ENCODE measurements around the gene FBXW2.
"Not testable (repeated sequence)": the region's sequence is repeated elsewhere in the genome, so short reads cannot be mapped to it uniquely, and the experiment has no call there.

FBXW2 gene

DNA sequence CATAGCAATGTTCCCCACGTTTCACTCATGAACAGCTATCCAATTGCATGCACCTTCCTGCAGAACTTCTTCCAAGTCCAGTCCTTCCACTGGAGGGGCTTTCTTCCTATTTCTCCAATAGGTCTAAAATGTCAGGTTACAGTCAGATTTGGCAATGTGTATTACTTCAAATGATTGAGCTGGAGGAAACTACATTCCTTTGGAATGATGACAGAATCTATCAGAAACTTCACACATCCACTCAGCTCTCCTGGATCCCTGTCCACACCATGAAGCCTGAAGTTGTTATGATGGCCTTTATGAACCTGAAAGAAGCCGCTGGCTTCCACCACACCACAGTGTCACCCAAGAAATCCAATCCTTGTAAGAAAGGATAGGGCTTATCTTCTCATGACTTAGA is 32.2 kb downstream of the FBXW2 start:
- Histone ChIP-seq H3K4me3 (ENCODE audit: low read depth in 1 of 2, low read length in 2 of 2) (no peak overlapping the region), H3K27me3 (ENCODE audit: low read depth, low read length) (no peaks in the 10 kb centered on the region), H3K27ac (ENCODE audit: low read length) (no peak overlapping the region), H3K9me3 (ENCODE audit: control insufficient read depth in 1 of 2, low read length in 2 of 2) (no peaks in the 10 kb centered on the region), H3K4me1 (ENCODE audit: control insufficient read depth in 1 of 2, insufficient read depth in 2 of 2, low read length in 2 of 2) (peaks cover 0 to 3% of the 10 kb centered on the region in 2 donors), H3K36me3 (ENCODE audit: control insufficient read depth in 1 of 2, insufficient read depth in 2 of 2, low read length in 2 of 2) (peaks cover 33 to 37% of the 10 kb centered on the region in 2 donors)

DNA sequence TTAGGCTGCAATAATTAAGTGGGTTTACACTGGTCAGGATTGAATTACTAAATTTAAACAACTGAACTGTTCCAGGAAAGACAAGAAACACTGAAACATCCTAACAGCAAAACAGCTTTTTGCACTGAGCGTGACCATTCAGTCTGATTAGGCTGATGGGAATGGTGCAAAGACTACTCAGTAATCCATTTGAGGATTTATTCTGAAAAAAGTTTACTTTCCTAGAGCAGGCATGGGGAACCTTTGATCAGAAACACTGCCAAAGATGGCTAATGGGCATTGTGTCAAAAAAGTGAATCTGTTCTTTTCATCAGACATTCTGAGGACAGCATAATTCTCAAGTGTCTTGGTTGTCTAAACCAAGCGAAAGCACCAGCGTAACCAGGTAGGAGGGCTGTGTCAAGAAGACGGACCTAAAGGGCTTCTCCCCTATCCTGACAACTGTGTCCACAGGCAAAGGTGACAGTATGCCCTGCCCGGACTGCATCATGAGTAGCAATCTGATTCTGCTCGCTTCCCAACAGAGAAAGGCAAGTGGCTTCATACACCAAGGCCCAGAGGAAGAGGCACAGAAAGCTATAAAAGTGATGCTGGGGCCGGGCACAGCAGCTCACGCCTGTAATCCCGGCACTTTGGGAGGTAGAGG is 33.3 kb downstream of the FBXW2 start:
- Histone ChIP-seq H3K4me1 (ENCODE audit: control insufficient read depth in 1 of 2, insufficient read depth in 2 of 2, low read length in 2 of 2) (peaks cover 0 to 3% of the 10 kb centered on the region in 2 donors), H3K36me3 (ENCODE audit: control insufficient read depth in 1 of 2, insufficient read depth in 2 of 2, low read length in 2 of 2) (peaks cover 30 to 33% of the 10 kb centered on the region in 2 donors), H3K9me3 (ENCODE audit: control insufficient read depth in 1 of 2, low read length in 2 of 2) (no peaks in the 10 kb centered on the region), H3K27ac (ENCODE audit: low read length) (no peak overlapping the region), H3K27me3 (ENCODE audit: low read depth, low read length) (no peaks in the 10 kb centered on the region), H3K4me3 (ENCODE audit: low read depth in 1 of 2, low read length in 2 of 2) (no peak overlapping the region)

DNA sequence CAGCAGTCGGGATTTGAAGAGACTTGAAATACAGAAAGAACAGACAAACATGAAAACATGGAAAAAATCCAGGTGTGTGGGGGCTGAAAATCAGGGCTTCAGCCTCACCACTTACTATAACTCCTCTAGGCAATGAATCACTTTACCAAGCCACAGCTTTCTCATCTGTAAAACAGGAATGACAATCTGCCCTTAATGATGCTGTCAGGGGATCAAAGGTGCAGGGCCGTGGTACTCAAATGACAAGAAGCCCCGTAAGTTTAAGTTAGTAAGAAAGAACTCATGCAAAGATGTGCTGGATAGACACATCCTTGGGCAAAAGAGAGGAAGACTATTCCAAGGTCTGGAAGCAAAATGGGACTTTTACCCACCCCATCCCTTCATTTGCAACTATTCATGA is 34.7 kb downstream of the FBXW2 start:
- Histone ChIP-seq H3K27ac (ENCODE audit: low read length) (no peak overlapping the region), H3K36me3 (ENCODE audit: control insufficient read depth in 1 of 2, insufficient read depth in 2 of 2, low read length in 2 of 2) (peaks cover 18 to 22% of the 10 kb centered on the region in 2 donors), H3K9me3 (ENCODE audit: control insufficient read depth in 1 of 2, low read length in 2 of 2) (no peaks in the 10 kb centered on the region), H3K27me3 (ENCODE audit: low read depth, low read length) (no peaks in the 10 kb centered on the region), H3K4me1 (ENCODE audit: control insufficient read depth in 1 of 2, insufficient read depth in 2 of 2, low read length in 2 of 2) (peaks cover 0 to 3% of the 10 kb centered on the region in 2 donors), H3K4me3 (ENCODE audit: low read depth in 1 of 2, low read length in 2 of 2) (no peak overlapping the region)

DNA sequence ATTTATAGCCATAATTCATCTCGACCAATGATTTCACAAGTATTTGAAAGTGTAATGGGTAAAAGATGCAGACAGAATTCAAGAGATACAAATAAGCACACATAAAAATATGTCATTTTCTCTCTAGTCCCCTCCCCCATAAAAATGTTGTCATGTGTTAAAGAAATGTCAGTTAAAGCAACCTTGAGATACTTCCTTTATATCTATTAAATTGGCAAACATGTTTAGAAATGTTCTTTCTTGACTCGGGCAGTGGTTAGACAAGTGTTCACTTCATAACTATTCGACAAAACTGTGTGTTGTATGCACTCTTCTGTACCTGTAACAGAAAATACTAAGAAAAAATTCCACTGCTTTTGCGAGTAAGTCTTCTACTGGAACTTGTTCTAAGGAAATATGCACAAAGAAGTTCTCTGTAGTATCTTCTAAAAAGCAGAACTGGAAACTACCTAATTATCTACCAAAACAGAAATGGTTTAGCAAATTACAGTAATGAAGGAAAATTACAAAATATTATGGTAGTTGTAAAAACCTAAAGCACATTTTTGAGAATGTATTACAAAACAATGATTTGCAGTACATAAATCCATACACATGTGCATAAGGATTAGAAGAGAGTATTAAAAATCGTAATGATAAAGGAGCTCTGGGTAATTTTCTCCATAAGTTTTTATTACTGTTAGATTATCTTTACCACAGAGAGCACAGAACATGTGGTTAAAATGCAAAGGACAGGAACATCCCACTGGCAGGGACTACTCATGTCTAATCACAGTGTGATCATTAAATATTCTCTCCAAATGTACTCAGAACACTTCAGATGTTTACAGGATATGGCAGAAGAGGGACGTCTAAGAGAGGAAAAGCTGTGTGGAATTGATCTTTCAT is 35.9 kb downstream of the FBXW2 start:
- H3K36me3 ChIP-seq (ENCODE audit: control insufficient read depth in 1 of 2, insufficient read depth in 2 of 2, low read length in 2 of 2) = peaks cover 5 to 12% of the 10 kb centered on the region in 2 donors
- H3K27me3 ChIP-seq (ENCODE audit: low read depth, low read length) = no peaks in the 10 kb centered on the region
- H3K4me3 ChIP-seq (ENCODE audit: low read depth in 1 of 2, low read length in 2 of 2) = no peak overlapping the region
- no peaks in the 10 kb centered on the region for H3K9me3 ChIP-seq (ENCODE audit: control insufficient read depth in 1 of 2, low read length in 2 of 2)
- peaks cover 0 to 3% of the 10 kb centered on the region in 2 donors for H3K4me1 ChIP-seq (ENCODE audit: control insufficient read depth in 1 of 2, insufficient read depth in 2 of 2, low read length in 2 of 2)
- H3K27ac ChIP-seq (ENCODE audit: low read length) = no peak overlapping the region

DNA sequence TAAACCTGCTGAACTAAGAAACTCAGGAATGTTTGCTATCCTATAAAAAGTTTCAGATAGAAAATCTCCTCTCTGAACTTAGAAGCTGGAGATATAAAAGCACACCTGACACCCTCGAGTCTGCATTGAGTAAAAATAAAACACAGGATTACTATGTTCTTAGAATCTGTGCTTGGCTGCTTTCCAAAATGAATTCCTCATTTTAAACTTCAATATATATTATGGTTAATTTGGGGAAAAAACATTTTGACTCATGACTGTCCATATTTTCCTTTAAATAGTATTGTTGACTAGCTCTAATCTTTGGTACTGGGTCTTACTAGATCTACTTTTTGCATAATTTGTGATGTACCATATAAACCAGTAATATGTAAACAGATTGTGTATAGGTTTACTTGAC is 36.7 kb downstream of the FBXW2 start:
- H3K27me3 ChIP-seq (ENCODE audit: low read depth, low read length) = no peaks in the 10 kb centered on the region
- no peaks in the 10 kb centered on the region for H3K9me3 ChIP-seq (ENCODE audit: control insufficient read depth in 1 of 2, low read length in 2 of 2)
- no peak overlapping the region for H3K27ac ChIP-seq (ENCODE audit: low read length)
- H3K4me3 ChIP-seq (ENCODE audit: low read depth in 1 of 2, low read length in 2 of 2) = no peak overlapping the region
- H3K4me1 ChIP-seq (ENCODE audit: control insufficient read depth in 1 of 2, insufficient read depth in 2 of 2, low read length in 2 of 2) = peaks cover 0 to 3% of the 10 kb centered on the region in 2 donors
- peaks cover 0 to 10% of the 10 kb centered on the region in 2 donors for H3K36me3 ChIP-seq (ENCODE audit: control insufficient read depth in 1 of 2, insufficient read depth in 2 of 2, low read length in 2 of 2)

DNA sequence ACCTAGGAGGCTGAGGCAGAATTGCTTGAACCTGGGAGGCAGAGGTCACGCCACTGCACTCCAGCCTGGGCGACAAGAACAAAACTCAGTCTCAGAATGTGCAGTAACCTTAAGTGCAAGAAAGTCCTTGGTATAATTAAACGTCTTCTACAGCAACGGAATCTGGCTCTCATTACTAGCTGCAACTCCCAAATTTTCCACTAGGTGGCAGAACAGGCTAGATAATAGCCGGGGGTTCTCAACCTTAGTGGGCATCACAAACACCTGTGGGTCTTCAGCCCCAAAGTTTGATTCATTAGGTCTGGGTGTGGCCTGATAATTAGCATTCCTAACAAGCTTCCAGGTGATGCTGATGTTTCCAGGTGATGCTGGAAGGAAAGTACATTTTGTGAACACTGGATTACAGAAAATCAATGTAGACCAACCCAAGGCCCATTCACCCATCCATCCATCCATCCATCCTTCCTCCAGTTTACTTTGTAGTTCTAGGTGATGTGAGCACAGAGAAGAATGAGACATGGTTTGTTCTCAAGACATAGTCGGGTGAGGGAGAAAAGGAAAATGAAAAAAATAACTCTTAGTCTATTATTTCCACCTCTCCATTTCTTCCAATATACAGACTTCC is 37.3 kb downstream of the FBXW2 start:
- no peak overlapping the region for H3K4me3 ChIP-seq (ENCODE audit: low read depth in 1 of 2, low read length in 2 of 2)
- H3K9me3 ChIP-seq (ENCODE audit: control insufficient read depth in 1 of 2, low read length in 2 of 2) = no peaks in the 10 kb centered on the region
- H3K4me1 ChIP-seq (ENCODE audit: control insufficient read depth in 1 of 2, insufficient read depth in 2 of 2, low read length in 2 of 2) = peaks cover 0 to 3% of the 10 kb centered on the region in 2 donors
- H3K27me3 ChIP-seq (ENCODE audit: low read depth, low read length) = no peaks in the 10 kb centered on the region
- peaks cover 0 to 4% of the 10 kb centered on the region in 2 donors for H3K36me3 ChIP-seq (ENCODE audit: control insufficient read depth in 1 of 2, insufficient read depth in 2 of 2, low read length in 2 of 2)
- no peak overlapping the region for H3K27ac ChIP-seq (ENCODE audit: low read length)

DNA sequence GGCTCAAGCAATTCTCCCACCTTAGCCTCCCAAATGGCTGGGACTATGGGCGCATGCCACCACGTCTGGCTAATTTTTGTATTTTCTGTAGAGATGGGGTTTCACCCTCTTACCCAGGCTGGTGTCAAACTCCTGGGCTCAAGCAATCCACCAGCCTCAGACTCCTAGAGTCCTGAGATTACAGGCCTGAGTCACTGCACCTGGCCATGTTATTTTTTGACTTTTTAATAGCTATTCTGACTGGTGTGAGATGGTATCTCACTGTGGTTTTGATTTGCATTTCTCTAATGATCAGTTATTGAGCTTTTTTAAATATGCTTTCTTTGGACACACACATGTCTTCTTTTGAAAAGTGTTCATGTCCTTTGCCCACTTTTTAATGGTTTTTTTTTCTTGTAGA is 38.2 kb downstream of the FBXW2 start:
- Histone ChIP-seq H3K4me1 (ENCODE audit: control insufficient read depth in 1 of 2, insufficient read depth in 2 of 2, low read length in 2 of 2) (peaks cover 0 to 3% of the 10 kb centered on the region in 2 donors), H3K4me3 (ENCODE audit: low read depth in 1 of 2, low read length in 2 of 2) (no peak overlapping the region), H3K27ac (ENCODE audit: low read length) (no peak overlapping the region), H3K9me3 (ENCODE audit: control insufficient read depth in 1 of 2, low read length in 2 of 2) (no peaks in the 10 kb centered on the region), H3K27me3 (ENCODE audit: low read depth, low read length) (no peaks in the 10 kb centered on the region), H3K36me3 (ENCODE audit: control insufficient read depth in 1 of 2, insufficient read depth in 2 of 2, low read length in 2 of 2) (no peaks in the 10 kb centered on the region)

DNA sequence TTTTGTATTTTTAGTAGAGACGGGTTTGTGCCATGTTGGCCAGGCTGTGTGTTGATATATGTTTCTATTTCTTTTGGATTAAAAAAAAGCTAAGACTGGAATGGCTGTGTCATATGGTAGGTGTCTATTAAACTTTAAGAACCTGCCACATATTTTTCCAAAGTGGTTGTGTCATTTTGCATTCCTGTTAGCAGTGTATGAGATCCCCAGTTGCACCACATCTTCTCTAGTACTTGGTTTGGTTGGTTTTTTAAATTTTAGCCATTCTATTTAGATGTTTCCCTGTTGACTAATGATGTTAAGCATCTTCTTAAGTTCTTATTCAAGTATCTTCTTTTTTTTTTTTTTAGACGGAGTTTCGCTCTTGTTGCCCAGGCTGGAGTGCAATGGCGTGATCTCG is 42.8 kb downstream of the FBXW2 start:
- Histone ChIP-seq H3K4me3 (ENCODE audit: low read depth in 1 of 2, low read length in 2 of 2) (no peak overlapping the region), H3K4me1 (ENCODE audit: control insufficient read depth in 1 of 2, insufficient read depth in 2 of 2, low read length in 2 of 2) (no peaks in the 10 kb centered on the region), H3K27me3 (ENCODE audit: low read depth, low read length) (no peaks in the 10 kb centered on the region), H3K9me3 (ENCODE audit: control insufficient read depth in 1 of 2, low read length in 2 of 2) (no peaks in the 10 kb centered on the region), H3K27ac (ENCODE audit: low read length) (no peak overlapping the region), H3K36me3 (ENCODE audit: control insufficient read depth in 1 of 2, insufficient read depth in 2 of 2, low read length in 2 of 2) (no peaks in the 10 kb centered on the region)

DNA sequence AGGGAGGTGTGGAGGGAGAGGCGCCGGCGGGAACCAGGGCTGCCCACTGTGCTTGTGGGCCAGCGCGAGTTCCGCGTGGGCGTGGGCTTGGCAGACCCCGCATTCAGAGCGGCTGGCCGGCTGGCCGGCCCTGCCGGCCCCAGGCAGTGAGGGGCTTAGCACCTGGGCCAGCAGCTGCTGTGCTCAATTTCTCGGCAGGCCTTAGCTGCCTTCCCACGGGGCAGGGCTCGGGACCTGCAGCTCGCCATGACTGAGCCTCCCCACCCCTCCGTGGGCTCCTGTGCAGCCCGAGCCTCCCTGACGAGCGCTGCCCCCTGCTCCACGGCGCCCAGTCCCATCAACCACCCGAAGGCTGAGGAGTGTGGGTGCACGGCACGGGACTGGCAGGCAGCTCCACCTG is 46.9 kb downstream of the FBXW2 start:
- H3K27me3 ChIP-seq (ENCODE audit: low read depth, low read length); H3K36me3 ChIP-seq (ENCODE audit: control insufficient read depth in 1 of 2, insufficient read depth in 2 of 2, low read length in 2 of 2); H3K27ac ChIP-seq (ENCODE audit: low read length); H3K4me1 ChIP-seq (ENCODE audit: control insufficient read depth in 1 of 2, insufficient read depth in 2 of 2, low read length in 2 of 2); H3K9me3 ChIP-seq (ENCODE audit: control insufficient read depth in 1 of 2, low read length in 2 of 2); H3K4me3 ChIP-seq (ENCODE audit: low read depth in 1 of 2, low read length in 2 of 2): not testable (repeated sequence)

DNA sequence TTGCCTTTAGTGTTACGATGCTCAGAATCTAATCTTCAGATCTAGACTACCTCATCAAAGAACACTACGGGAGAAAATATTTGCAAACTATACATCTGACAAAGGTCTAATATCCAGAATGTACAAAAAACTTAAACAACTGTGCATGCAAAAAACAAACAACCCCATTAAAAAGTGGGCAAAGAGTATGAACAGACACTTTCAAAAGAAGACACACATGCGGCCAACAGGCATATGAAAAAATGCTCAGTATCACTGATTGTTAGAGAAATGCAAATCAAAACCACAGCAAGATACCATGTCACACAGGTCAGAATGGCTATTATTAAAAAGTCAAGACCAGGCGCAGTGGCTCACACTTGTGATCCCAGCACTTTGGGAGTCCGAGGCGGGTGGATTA is 47.9 kb downstream of the FBXW2 start:
- no peak overlapping the region for H3K27ac ChIP-seq (ENCODE audit: low read length)
- H3K36me3 ChIP-seq (ENCODE audit: control insufficient read depth in 1 of 2, insufficient read depth in 2 of 2, low read length in 2 of 2) = no peaks in the 10 kb centered on the region
- H3K4me3 ChIP-seq (ENCODE audit: low read depth in 1 of 2, low read length in 2 of 2) = no peak overlapping the region
- H3K9me3 ChIP-seq (ENCODE audit: control insufficient read depth in 1 of 2, low read length in 2 of 2) = no peaks in the 10 kb centered on the region
- no peaks in the 10 kb centered on the region for H3K4me1 ChIP-seq (ENCODE audit: control insufficient read depth in 1 of 2, insufficient read depth in 2 of 2, low read length in 2 of 2)
- no peaks in the 10 kb centered on the region for H3K27me3 ChIP-seq (ENCODE audit: low read depth, low read length)

DNA sequence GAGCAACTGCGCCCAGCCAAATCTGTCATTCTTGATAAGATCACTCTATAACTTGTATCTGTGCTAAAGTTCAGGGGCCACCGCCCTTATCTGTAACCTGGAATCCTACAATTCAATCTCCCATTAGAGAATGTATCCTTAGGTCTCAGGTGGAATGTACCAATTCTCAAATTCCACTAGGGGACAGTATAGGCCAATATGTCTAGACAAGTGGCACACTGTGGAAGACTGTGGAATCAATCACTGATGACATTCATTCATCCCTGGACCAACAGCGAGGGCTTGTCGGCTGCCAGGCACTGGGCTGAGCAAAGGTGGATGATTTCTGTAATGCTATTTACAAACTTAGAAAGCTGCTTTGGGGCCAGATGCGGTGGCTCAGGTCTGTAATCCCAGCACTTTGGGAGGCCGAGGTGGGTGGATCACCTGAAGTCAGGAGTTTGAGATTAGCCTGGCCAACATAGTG is 50.2 kb downstream of the FBXW2 start:
- Histone ChIP-seq H3K9me3 (ENCODE audit: control insufficient read depth in 1 of 2, low read length in 2 of 2) (no peaks in the 10 kb centered on the region), H3K36me3 (ENCODE audit: control insufficient read depth in 1 of 2, insufficient read depth in 2 of 2, low read length in 2 of 2) (no peaks in the 10 kb centered on the region), H3K4me3 (ENCODE audit: low read depth in 1 of 2, low read length in 2 of 2) (no peak overlapping the region), H3K4me1 (ENCODE audit: control insufficient read depth in 1 of 2, insufficient read depth in 2 of 2, low read length in 2 of 2) (no peaks in the 10 kb centered on the region), H3K27me3 (ENCODE audit: low read depth, low read length) (no peaks in the 10 kb centered on the region), H3K27ac (ENCODE audit: low read length) (no peak overlapping the region)

Data from muscle layer of duodenum (tissue), 2 donors.